Peyer's patch (tissue), 4 donors: Measurements from ENCODE around the gene CTBP2. TPM values are rescaled to one million over a fixed set of nuclear protein-coding genes. Genes with fewer than 3 reads are reported as not detected.
A peak's percentile ranks its signal among the peaks of the same experiment; 100 is the strongest.

Experiments
- DNase-seq, 3 donors: peaks; one replicate each; pipeline ENCODE4 v3.0.0-alpha.2; 2017 to 2019
- H3K27ac ChIP-seq, 4 donors: fragments of 200-600 bp; sonication (generic); one replicate each; pipeline ENCODE4 v1.5.1; 2016 to 2019
- H3K27me3 ChIP-seq, 2 donors: fragments of 200-600 bp; sonication (generic); one replicate each; pipeline ENCODE4 v1.5.1; 2019
- H3K36me3 ChIP-seq, 3 donors: fragments of 200-600 bp; sonication (generic); one replicate each; pipeline ENCODE4 v1.5.1; 2016 to 2019
- H3K4me1 ChIP-seq, 4 donors: fragments of 200-600 bp; sonication (generic); one replicate each; pipeline ENCODE4 v1.5.1; 2016 to 2019
- H3K4me3 ChIP-seq, 4 donors: fragments of 200-600 bp; sonication (generic); 1 replicate in 3 of 4; 2 replicates in 1 of 4; pipeline ENCODE4 v1.5.1; 2016 to 2019; ENCODE audit warnings: mild to moderate bottlenecking in 1 of 4
- H3K9me3 ChIP-seq, 4 donors: fragments of 200-600 bp; sonication (generic); one replicate each; pipeline ENCODE4 v1.5.1; 2016 to 2019; ENCODE audit warnings: mild to moderate bottlenecking in 1 of 4
- CTCF ChIP-seq, 6 experiments: fragments of 450-650 bp in 4 of 6; fragments of 200-600 bp in 2 of 6; sonication (generic) in 1 of 6; IDR thresholded peaks; one replicate each; pipeline ENCODE4 v1.5.1; 2017 to 2019; ENCODE audit warnings: antibody characterized with exemption in 6 of 6, mild to moderate bottlenecking in 3 of 6, moderate library complexity in 1 of 6
- POLR2A ChIP-seq, 2 donors: fragments of 450-650 bp; IDR thresholded peaks; one replicate each; pipeline ENCODE4 v1.5.1; 2017; ENCODE audit warnings: antibody characterized with exemption in 2 of 2, mild to moderate bottlenecking in 2 of 2, moderate library complexity in 2 of 2
- total RNA-seq, 4 donors: library from RNA; depleted of rRNA; stranded (reverse); fragments of >200 nt; gene quantifications; one replicate each; pipeline ENCODE4 v1.1.0, GENCODE V29; 2016

The CTBP2 gene
- total RNA-seq, 4 donors from 2014 or later, result 53.6 to 83.8 (median 64.7) TPM

- peak overlapping the region in 1 of 4 donors; percentile 42 for H3K27ac ChIP-seq
- peak in 2 of 3 donors; percentile 15 to 35 for DNase-seq
Observed at GRCh38 chr10:125114761-125115391, 45.5 kb downstream of the CTBP2 start.

GRCh38 chr10:125113691-125114371 is 46.5 kb downstream of the CTBP2 start:
- TF ChIP-seq POLR2A (IDR thresholded peaks at IDR 0.05) (no peak), CTCF (IDR thresholded peaks at IDR 0.05) (no peak)
- H3K4me3 ChIP-seq, result no peak overlapping the region
- H3K9me3 ChIP-seq, result no peaks in the 10 kb centered on the region
- peaks cover 0 to 43% (median 0%) of the 10 kb centered on the region in 4 donors for H3K4me1 ChIP-seq
- peaks cover 0 to 14% (median 0%) of the 10 kb centered on the region in 3 donors for H3K36me3 ChIP-seq
- no peaks in the 10 kb centered on the region for H3K27me3 ChIP-seq
- DNase-seq, result peak in 2 of 3 donors; percentile 25 to 33
- H3K27ac ChIP-seq, result peak overlapping the region in 1 of 4 donors; percentile 42

More at GRCh38 chr10:125114761-125115391, 45.5 kb downstream of the CTBP2 start:
- no peaks in the 10 kb centered on the region for H3K9me3 ChIP-seq
- H3K36me3 ChIP-seq, result peaks cover 0 to 3% (median 0%) of the 10 kb centered on the region in 3 donors
- peaks cover 0 to 51% (median 0%) of the 10 kb centered on the region in 4 donors for H3K4me1 ChIP-seq
- TF ChIP-seq POLR2A (IDR thresholded peaks at IDR 0.05) (no peak), CTCF (IDR thresholded peaks at IDR 0.05) (no peak)
- no peak overlapping the region for H3K4me3 ChIP-seq
- no peaks in the 10 kb centered on the region for H3K27me3 ChIP-seq

GRCh38 chr10:125112697-125113494 is 47.5 kb downstream of the CTBP2 start:
- H3K27me3 ChIP-seq, result no peaks in the 10 kb centered on the region
- H3K9me3 ChIP-seq, result peaks cover 0 to 4% (median 0%) of the 10 kb centered on the region in 4 donors
- no peak overlapping the region for H3K4me3 ChIP-seq
- no peak for DNase-seq
- TF ChIP-seq CTCF (IDR thresholded peaks at IDR 0.05), result no peak
- no peak for TF ChIP-seq POLR2A (IDR thresholded peaks at IDR 0.05)
- no peak overlapping the region for H3K27ac ChIP-seq
- H3K36me3 ChIP-seq, result peaks cover 0 to 23% (median 0%) of the 10 kb centered on the region in 3 donors
- peaks cover 0 to 34% (median 0%) of the 10 kb centered on the region in 4 donors for H3K4me1 ChIP-seq

- peaks cover 0 to 22% (median 0%) of the 10 kb centered on the region in 4 donors for H3K4me1 ChIP-seq
- H3K36me3 ChIP-seq, result peaks cover 0 to 35% (median 0%) of the 10 kb centered on the region in 3 donors
- TF ChIP-seq CTCF (IDR thresholded peaks at IDR 0.05), result no peak
- TF ChIP-seq POLR2A (IDR thresholded peaks at IDR 0.05), result no peak
Observed at GRCh38 chr10:125111118-125111727, 49.1 kb downstream of the CTBP2 start.

GRCh38 chr10:125107965-125108580 is 52.3 kb downstream of the CTBP2 start:
- no peak for TF ChIP-seq POLR2A (IDR thresholded peaks at IDR 0.05)
- no peak for TF ChIP-seq CTCF (IDR thresholded peaks at IDR 0.05)
- H3K4me3 ChIP-seq, result no peak overlapping the region
- DNase-seq, result no peak
- H3K9me3 ChIP-seq, result peaks cover 0 to 4% (median 0%) of the 10 kb centered on the region in 4 donors
- no peak overlapping the region for H3K27ac ChIP-seq
- no peaks in the 10 kb centered on the region for H3K27me3 ChIP-seq
- H3K4me1 ChIP-seq, result peaks cover 0 to 13% (median 2%) of the 10 kb centered on the region in 4 donors
- H3K36me3 ChIP-seq, result peaks cover 0 to 35% (median 0%) of the 10 kb centered on the region in 3 donors

More at GRCh38 chr10:125111118-125111727, 49.1 kb downstream of the CTBP2 start:
- Histone ChIP-seq H3K4me3 (no peak overlapping the region), H3K27me3 (no peaks in the 10 kb centered on the region), H3K9me3 (peaks cover 0 to 4% (median 0%) of the 10 kb centered on the region in 4 donors), H3K27ac (no peak overlapping the region)
- DNase-seq, result no peak
